Fibroblast of skin of scalp (primary cell): ENCODE measurements around the gene ADA.

Source experiments
- DNase-seq: peaks from one replicate; pipeline ENCODE4 v3.0.0-alpha.2; 2013

Gene ADA

DNA sequence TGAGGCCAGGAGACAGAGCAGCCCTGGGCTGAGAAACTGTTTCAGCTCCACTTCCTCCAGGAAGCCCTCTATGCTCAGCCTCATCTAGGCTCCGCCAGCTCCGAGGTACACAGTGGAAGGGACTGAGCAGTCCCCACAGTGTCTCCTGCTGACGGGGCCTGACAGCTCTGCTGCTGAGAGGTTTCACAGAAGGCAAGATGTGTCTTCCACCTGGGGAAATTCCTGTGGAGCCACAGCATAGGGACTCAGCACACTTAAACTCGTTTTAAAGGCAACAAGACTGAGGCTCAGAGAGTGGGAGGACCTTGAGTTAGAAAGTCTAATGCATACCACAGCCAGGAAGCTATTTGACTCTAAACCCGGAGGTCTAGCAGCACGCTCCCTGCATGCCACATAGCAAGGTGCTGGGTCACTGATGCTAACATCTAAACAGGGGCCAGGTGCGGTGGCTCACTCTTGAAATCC is 6.8 kb downstream of the ADA start:
- DNase-seq, result no peak

GRCh38 chr20:44644230-44644617 is 7.3 kb downstream of the ADA start:
- no peak for DNase-seq

DNA sequence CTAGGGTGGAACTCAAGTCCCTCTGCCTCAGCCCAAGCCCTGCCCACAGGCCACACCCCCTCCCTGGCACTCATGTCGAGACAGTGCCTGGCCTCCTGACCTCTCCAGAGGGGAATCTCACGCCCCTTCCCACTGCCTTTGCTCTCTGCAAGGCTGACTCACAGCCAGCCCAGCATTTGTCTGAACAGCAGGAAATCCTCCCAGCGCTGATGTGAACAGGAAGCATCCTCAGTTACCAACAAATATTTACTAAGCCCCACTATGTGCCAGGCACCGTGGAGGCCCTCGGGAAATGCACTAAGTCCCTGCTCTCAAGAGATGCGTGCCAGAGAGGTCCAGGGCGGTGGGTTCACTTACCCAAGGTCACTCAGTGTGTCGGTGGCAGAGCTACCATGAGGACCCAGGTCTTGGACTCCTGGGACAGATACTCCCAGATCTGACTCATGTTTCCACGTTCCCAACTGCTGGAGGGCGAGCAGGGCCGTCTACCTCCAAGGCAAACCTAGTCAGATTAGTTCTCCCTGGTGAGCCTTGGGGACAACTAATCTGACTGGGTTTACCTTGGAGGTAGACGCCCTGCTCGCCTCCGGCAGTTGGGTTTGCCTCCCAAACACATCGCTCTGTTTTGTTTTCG is 7.8 kb downstream of the ADA start:
- DNase-seq, result peak; percentile 86

DNA sequence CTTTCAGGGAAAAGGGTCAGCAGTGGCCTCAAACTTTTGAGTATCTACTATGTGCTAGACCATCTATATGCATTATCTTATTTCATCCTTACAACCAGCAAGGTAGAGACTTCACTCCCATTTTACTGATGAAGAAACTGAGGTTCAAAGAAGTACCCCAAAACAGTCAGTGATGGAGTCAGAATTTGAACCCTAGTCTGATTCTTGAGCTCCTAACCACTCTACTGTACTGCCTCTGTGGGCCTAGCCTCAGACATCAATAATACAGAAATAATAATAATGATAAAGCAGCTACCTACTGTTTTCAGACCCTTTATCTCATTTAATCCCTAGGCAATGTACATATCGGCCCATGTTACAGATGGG is 8.4 kb downstream of the ADA start:
- DNase-seq, result no peak

- peak; percentile 89 for DNase-seq
Observed at GRCh38 chr20:44642203-44643153, 9.0 kb downstream of the ADA start.

DNA sequence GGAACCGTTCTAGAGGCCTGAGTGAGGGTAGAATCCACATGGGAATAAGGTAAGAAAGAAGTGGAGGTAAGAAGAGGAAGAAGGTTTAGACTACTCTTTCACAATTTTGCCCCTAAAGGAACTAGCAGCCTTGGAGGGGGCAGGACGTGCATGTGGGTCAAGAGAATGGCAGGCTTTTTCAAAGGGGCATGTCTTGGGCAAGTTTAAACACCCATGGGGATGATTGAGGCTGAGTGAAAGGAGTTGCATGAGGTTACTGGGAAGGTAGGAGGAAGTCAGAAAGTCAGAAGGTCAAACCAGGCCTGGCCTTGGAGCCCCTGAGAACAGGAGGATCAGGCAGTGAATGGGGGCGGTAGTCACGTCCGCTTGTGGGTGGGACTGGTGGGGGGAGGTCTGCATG is 10.2 kb downstream of the ADA start:
- no peak for DNase-seq

DNA sequence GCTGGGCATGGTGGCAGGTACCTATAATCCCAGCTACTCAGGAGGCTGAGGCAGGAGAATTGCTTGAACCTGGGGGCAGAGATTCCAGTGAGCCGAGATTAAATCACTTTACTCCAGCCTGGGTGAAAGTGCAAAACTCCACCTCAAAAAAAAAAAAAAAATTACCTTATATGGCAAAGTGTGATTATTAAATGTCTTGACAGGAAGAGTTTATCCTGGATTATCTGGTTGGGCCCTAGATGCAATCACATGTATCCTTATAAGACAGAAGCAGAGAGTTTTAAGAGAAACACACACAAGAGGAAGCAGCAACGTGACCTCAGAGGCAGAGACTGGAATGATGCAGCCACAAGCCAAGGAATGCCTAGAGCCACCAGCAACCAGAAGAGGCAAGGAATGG is 11.0 kb downstream of the ADA start:
- no peak for DNase-seq

- no peak for DNase-seq
Observed at GRCh38 chr20:44637522-44638372, 13.8 kb downstream of the ADA start.

DNA sequence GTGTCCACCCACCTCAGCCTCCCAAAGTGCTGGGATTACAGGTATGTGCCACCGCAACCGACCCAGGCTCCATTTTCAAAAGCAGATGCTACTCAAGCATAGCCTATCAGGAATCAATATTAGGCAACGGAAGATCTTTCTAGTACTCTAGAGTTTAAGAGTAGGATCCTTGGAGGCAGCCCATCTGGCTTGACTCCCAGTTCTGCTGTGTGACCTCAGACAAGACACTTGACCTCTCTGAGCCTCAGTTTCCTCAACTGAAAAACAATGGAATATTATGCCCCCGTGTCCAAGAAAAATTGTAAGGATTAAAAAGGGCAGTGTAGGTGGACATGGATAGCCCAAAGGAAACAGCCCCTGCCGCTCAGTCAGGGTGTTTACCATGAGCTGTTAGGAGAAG is 14.5 kb downstream of the ADA start:
- DNase-seq, result no peak

GRCh38 chr20:44635877-44636276 is 15.6 kb downstream of the ADA start:
- DNase-seq, result no peak

- DNase-seq, result no peak
Observed at GRCh38 chr20:44633872-44634600, 17.5 kb downstream of the ADA start.

DNA sequence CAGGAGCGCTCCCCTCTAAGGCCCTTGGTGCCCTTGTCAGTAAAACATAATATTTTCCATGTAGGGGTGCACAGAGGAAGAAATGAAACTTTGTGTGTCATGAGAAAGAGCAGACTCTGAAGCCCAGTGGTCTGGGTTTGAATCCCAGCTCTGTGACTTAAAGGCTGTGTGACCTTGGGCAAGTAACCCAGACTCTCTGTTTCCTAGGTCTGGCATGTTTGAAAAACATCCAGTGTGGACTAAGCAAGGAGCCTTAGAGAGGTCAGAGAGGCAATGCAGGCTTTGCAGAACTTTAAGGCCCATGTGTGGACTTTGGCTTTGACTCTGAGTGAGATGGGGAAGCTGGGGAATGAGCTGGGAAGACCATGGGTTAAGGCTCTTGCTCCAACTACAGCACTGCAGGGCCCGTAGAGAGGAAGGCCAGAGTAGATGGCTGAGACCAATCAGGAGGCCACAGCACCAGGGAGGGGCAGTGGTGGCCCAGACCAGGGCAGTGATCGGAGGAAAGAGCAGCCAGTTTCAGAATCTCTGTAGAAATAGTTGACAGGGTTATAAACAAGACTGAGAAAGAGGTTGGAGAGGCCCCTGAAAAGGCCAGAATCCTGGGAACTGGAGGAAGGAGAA is 18.2 kb downstream of the ADA start:
- no peak for DNase-seq

DNA sequence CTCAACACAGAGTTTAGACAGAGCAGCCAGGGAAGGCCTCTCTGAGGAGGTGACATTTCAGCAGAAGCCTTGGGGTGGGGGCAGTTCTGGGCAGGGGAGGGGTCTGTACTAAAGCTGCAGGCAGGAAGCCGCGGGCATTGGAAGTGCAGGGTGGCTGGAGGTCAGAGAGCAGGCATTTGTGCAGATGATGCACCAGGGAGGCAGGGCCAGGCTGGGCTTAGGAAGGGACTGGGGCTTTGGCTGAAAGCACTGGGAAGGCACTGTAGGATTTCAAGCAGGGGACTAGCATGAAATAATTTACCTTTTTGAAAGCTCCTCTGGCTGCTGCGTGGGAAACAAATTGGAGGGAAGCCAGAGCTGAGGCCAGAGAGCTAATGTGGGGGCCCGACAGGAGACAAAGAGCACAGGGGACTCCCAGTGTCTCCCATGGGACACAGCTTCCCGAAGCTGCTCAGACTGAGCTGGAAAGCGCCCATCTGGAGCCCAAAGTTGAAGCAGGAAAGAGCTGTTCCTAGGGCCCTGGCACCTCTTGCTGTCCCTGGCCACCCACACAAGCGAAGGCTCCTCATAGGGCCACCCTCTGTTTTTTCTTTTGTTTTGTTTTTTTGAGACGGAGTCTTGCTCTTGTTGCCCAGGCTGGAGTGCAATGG is 19.3 kb downstream of the ADA start:
- no peak for DNase-seq

DNA sequence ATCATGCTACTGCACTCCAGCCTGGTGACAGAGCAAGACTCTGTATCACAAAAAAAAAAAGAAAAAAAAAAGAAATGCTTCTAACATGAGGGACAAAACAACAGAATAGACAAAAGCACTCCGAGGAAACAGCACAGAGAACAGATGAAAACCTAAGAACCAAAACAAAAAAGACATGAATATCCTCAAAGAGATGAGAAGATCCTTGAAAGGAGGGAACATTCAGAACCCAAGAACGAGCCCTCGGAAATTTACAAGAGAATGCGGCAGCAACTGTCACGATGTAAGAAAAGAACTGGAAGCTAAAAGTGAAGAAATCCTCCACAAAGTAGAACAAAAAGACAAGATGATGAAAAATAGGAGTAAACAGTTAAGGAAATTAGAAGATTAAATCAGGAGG is 21.2 kb downstream of the ADA start:
- no peak for DNase-seq

DNA sequence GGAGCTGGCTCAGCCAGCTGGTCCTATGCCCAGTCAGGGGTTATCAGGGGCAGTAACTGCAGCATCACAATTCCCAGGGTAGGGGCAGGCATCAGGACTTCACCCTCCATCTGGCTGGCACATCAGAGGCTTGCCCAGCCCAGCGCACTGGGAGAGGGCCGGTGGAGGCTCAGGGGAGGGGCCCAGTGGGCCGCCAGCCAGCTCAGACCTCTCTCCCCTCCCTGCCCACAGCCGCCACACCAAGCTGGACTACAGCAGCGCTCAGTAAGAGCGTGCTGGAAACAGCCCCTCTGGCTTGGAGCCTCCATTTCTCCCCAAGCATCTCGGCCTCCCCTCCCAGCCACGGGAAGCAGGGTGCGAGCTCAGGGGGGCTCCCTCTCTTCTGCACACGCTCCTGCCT is 22.0 kb downstream of the ADA start:
- DNase-seq, result no peak

DNA sequence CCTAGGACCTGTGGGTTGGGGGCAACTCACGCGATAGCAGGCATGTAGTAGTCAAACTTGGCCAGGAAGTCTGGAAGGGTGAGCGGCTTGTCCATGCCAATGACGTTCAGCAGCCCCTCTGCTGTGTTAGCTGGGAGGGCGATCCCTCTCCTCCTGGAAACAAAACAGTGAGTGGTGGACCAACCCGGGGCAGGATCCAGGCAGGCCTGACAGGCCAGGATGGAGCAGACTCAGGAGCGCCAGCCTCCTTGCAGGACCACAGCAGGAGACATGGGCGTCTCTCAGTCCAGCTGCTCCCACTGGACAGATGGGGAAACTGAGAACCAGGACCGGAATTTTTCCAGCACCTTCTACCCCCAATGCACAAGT is 22.5 kb downstream of the ADA start:
- no peak for DNase-seq

DNA sequence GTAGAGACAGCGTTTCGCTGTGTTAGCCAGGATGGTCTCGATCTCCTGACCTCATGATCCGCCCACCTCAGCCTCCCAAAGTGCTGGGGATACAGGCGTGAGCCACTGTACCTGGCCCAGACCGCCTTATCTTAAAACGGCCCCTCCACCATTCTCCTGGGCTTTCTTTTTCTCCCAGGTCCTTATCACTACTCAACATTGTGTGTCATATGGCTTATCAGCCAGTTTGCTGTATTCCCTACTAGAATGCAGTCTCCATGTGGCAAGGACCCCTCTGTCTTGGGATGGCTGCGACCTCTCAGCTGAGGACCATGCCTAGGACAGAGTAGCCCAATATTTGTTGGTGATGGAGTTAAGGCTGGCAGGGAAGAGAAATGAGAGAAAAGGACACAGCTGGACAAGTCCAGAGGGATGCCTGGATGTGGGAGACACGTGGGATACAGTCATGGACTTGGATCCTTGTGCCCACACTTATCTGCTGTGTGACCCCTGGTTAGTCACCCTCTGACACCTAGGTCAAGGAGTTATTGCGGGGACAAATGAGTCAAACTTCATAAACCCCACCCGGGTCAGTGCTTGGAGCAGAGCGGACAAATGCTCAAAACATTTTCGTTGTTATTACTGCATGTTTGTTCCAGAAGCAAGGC is 24.0 kb downstream of the ADA start:
- DNase-seq, result no peak

GRCh38 chr20:44626278-44626677 is 25.2 kb downstream of the ADA start:
- no peak for DNase-seq

GRCh38 chr20:44625361-44625760 is 26.1 kb downstream of the ADA start:
- no peak for DNase-seq

DNA sequence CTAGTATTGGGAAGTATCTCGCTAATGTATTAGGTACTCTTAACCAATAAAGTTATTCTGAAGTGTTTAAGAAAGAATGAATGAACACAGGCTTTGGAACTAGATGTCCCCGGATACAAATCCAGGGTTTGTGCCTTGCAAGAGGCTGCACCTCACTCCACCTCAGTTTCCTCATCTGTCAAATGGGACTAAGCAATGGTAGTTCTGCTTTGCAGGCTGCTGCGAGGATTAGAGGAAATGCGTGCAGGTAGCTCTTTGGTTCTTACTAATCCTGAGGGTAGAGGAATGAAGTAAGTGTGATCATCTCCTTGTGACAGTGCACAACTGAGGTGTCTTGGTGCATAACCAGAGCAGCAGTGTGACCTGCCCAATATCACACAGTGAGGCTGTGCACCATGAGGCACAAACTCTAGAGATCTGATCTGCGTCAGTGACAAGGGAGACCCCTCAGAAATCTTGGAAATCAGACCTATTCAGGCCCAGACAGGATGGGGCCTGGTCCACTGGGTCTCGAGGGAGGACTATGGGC is 26.7 kb downstream of the ADA start:
- DNase-seq, result no peak

DNA sequence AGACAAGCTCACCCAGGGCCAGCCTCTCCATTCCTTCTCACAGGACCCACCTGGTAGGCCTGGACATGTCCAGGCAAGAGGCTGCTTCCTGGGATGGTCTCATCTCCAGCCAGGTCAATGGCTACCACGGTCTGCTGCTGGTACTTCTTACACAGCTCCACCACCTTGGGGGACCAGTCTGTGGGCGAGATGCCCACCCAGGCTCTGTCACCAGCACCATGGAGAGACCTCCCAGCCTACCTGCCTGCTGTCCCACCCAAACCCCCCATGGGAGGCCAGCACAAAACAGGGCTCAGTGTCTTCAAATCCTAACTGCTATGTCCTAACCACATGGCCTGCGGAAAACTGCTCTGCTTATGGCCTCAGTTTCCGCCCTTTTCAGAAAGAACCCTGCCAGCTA is 27.3 kb downstream of the ADA start:
- DNase-seq, result no peak
